Measurements from ENCODE around the gene PDZRN4. TPM values are rescaled to one million over a fixed set of nuclear protein-coding genes. Genes with fewer than 3 reads are reported as not detected.

PDZRN4 gene
- total RNA-seq, 2 donors from 2014 or later: 0.52 to 0.99 TPM

DNA sequence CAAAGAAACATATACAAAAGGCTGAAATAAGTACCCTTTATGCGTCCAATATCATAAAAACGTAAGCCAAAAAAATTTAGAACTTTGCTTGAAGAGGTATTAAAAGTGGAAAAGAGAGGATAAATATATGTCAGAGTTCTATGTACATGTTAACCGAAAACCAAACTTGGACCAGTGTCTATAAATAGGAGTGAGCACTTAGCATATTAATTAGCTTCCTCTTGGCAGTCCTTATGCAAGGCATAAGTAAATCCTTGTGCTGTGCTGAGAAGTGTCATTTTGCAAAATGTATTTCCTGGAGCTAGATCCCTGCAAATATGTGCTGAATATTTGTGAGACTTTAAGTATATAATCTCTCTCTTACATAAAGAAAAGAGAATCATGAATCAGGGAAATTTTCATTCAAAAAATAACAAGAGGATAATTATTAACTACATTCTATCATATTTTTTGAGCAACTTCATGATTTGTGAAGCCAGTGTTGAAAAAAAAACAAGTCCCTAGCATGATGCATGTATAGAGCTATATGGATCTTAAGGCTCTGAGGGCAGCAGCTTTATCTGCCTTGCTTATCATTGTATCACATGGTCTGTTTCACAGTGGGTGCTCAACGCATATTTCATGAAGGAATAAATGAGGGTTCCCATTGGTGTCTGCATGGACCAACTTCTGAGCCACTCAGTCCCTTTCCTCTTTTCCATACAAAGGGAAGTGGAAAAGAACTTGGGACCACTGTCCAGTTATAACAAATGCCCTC, 326.1 kb downstream of the PDZRN4 start:
- WGBS, 2 donors: 58 to 66% methylated on average over 4 of the region's 4 CpGs
- TF ChIP-seq, protein P1, sequence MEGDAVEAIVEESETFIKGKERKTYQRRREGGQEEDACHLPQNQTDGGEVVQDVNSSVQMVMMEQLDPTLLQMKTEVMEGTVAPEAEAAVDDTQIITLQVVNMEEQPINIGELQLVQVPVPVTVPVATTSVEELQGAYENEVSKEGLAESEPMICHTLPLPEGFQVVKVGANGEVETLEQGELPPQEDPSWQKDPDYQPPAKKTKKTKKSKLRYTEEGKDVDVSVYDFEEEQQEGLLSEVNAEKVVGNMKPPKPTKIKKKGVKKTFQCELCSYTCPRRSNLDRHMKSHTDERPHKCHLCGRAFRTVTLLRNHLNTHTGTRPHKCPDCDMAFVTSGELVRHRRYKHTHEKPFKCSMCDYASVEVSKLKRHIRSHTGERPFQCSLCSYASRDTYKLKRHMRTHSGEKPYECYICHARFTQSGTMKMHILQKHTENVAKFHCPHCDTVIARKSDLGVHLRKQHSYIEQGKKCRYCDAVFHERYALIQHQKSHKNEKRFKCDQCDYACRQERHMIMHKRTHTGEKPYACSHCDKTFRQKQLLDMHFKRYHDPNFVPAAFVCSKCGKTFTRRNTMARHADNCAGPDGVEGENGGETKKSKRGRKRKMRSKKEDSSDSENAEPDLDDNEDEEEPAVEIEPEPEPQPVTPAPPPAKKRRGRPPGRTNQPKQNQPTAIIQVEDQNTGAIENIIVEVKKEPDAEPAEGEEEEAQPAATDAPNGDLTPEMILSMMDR (IDR thresholded peaks at IDR 0.05): no peak
- TF ChIP-seq POLR2A (IDR thresholded peaks at IDR 0.05): no peak
- H3K27ac ChIP-seq: no peak overlapping the region
- no peaks in the 10 kb centered on the region for H3K4me1 ChIP-seq
- H3K27me3 ChIP-seq: no peaks in the 10 kb centered on the region
- DNase-seq: no peak
- H3K9me3 ChIP-seq: no peaks in the 10 kb centered on the region
- intact Hi-C loops (cut with DNase I): no loop called here
- no peak for ATAC-seq
- H3K4me3 ChIP-seq: no peak overlapping the region
- no peaks in the 10 kb centered on the region for H3K36me3 ChIP-seq (replicated peaks in 1 of 2; ENCODE audit: insufficient read depth in 1 of 2, low read depth in 2 of 2)

DNA sequence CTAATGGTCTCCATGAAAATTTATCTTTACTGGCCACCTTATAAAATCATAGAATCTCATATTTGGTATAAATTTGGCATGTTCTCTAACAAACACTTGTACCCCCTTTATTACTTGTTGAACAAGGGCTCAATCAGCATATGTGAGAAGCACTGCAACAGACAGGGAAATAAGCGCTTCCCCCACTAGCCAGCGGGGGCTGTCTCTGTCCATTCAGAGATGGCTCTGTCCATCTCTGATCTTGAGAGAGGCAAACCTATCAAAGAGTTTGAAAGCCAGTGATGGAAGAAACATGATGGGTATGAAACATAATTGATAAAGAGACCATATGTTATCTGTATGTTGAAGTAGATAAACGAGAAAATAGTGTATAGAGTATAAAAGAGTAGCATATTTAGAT, 326.8 kb downstream of the PDZRN4 start:
- Histone ChIP-seq H3K27me3 (no peaks in the 10 kb centered on the region), H3K4me1 (no peaks in the 10 kb centered on the region), H3K27ac (no peak overlapping the region), H3K36me3 (replicated peaks in 1 of 2; ENCODE audit: insufficient read depth in 1 of 2, low read depth in 2 of 2) (no peaks in the 10 kb centered on the region), H3K4me3 (no peak overlapping the region), H3K9me3 (no peaks in the 10 kb centered on the region)
- intact Hi-C loops (cut with DNase I): no loop called here
- DNase-seq: no peak
- WGBS, 2 donors: 74 to 75% methylated on average over 3 of the region's 3 CpGs
- ATAC-seq: no peak
- TF ChIP-seq, protein P1 (IDR thresholded peaks at IDR 0.05): no peak
- TF ChIP-seq POLR2A (IDR thresholded peaks at IDR 0.05): no peak

DNA sequence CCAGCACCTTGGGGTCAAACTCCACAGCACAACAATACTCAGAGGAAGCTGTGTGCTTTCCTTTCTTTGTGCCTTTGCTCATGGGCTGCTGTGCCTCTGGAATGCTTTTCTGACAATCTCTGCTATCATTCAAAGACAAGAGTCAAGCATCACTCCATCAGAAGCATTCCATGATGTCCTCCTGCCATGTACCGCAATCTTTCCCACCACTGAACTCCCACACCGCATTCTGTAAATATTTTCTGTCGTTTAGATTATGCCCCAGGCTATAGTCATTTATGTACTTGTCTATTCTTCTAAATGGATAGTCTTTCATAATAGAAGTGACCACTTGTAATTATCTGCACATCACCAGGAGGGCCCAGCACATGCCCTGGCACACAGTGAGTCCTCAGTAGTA, 327.8 kb downstream of the PDZRN4 start:
- Histone ChIP-seq H3K4me1 (no peaks in the 10 kb centered on the region), H3K27me3 (no peaks in the 10 kb centered on the region), H3K9me3 (no peaks in the 10 kb centered on the region), H3K4me3 (no peak overlapping the region), H3K36me3 (replicated peaks in 1 of 2; ENCODE audit: insufficient read depth in 1 of 2, low read depth in 2 of 2) (no peaks in the 10 kb centered on the region), H3K27ac (no peak overlapping the region)
- 63 to 68% methylated on average over 3 of the region's 3 CpGs for WGBS, 2 donors
- TF ChIP-seq, protein P1 (IDR thresholded peaks at IDR 0.05): no peak
- no peak for TF ChIP-seq POLR2A (IDR thresholded peaks at IDR 0.05)
- ATAC-seq (no peak), DNase-seq (no peak)
- intact Hi-C loops (cut with DNase I): no loop called here

DNA sequence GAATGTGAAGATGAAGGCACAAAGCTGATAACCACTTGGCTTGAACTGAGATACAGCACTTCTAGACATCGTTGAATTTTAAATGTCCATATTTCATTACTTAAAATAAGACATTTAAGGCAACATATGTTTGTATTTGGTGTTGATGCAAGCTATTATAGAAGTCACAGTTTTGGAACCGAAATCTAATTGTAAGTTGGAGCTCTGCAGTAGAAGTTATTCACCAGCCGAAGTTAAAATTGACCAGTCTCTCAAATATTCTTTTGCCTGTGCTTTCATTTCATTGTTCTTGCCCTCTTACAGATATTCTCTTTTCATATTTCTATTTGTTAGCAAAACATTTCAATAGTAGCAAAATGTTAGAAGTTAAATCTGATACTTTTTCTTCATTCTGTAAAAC, 332.7 kb downstream of the PDZRN4 start:
- Histone ChIP-seq H3K4me3 (no peak overlapping the region), H3K9me3 (no peaks in the 10 kb centered on the region), H3K36me3 (replicated peaks in 1 of 2; ENCODE audit: insufficient read depth in 1 of 2, low read depth in 2 of 2) (no peaks in the 10 kb centered on the region), H3K27ac (no peak overlapping the region), H3K4me1 (no peaks in the 10 kb centered on the region), H3K27me3 (no peaks in the 10 kb centered on the region)
- DNase-seq (no peak), ATAC-seq (no peak)
- intact Hi-C loops (cut with DNase I): no loop called here
- no peak for TF ChIP-seq POLR2A (IDR thresholded peaks at IDR 0.05)
- TF ChIP-seq, protein P1 (IDR thresholded peaks at IDR 0.05): no peak
- 71 to 85% methylated on average over 3 of the region's 3 CpGs for WGBS, 2 donors

DNA sequence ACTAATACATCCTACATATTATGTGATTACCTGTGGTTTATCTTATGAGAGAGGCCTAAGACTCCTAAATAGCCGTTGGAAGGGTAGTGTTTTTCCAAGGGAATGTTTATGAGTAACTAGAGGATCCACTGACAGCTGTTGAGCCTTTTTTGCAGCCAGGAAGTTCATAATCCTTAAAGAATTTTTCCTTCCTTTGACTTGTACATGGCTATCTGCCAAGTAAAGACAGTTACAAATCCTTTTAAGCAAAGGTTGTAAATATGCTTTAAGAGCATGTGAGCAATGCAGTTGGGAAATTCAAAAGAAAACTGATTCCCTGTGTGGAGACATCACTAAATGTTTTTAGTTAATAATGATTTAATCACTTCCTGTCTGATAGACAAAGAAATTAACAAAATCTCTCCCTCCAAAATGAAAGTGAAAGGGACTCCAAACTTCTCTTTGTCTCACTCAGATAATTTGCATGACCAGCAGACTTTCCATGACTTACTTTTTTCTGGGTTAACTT, 333.8 kb downstream of the PDZRN4 start:
- H3K4me1 ChIP-seq: no peaks in the 10 kb centered on the region
- H3K4me3 ChIP-seq: no peak overlapping the region
- DNase-seq (peak in 1 of 4 donors; percentile 3), ATAC-seq (no peak)
- H3K9me3 ChIP-seq: no peaks in the 10 kb centered on the region
- H3K27me3 ChIP-seq: no peaks in the 10 kb centered on the region
- TF ChIP-seq, protein P1 (IDR thresholded peaks at IDR 0.05): no peak
- TF ChIP-seq POLR2A (IDR thresholded peaks at IDR 0.05): no peak
- no peaks in the 10 kb centered on the region for H3K36me3 ChIP-seq (replicated peaks in 1 of 2; ENCODE audit: insufficient read depth in 1 of 2, low read depth in 2 of 2)
- peak overlapping the region in 1 of 4 donors; percentile 10 for H3K27ac ChIP-seq
- intact Hi-C loops (cut with DNase I): no loop called here
- 8 to 11% methylated on average over 1 of the region's 1 CpG for WGBS, 2 donors
